H1 (cell line): ENCODE data around the gene HRH4. TPM values are rescaled to one million over a fixed set of nuclear protein-coding genes. Genes with fewer than 3 reads are reported as not detected.
A peak's percentile ranks its signal among the peaks of the same experiment; 100 is the strongest.

Experiments used
- CTCF ChIA-PET: fragments of 300-600 bp; sonication (Branson Sonifier 250); formaldehyde crosslinking; loops from one replicate; lab custom pipeline; 2021; ENCODE audit not compliant: partially characterized antibody; lab: Charles Lee
- POLR2A ChIA-PET: fragments of 300-600 bp; sonication (Branson Sonifier 250); formaldehyde crosslinking; loops from one replicate; lab custom pipeline; 2021; ENCODE audit warnings: inconsistent platforms; ENCODE audit not compliant: partially characterized antibody; lab: Charles Lee
- DNase-seq, 2 experiments: peaks; one replicate each; pipeline versions ENCODE4 v3.0.0 to v3.0.0-alpha.2; 2010 to 2022; ENCODE audit warnings: low spot score in 2 of 2, low read depth in 1 of 2, mixed read lengths in 1 of 2
- FAIRE-seq: peaks from 2 replicates; lab custom pipeline; 2011; peaks lifted over from hg19 to GRCh38; lab: Jason Lieb, UNC
- H2AFZ ChIP-seq: 2 replicates; pipeline ENCODE4 v1.8.1; 2012; ENCODE audit warnings: low read length, inconsistent platforms
- H2AK5ac ChIP-seq: 2 replicates; pipeline ENCODE4 v1.6.1; 2013; ENCODE audit warnings: low read depth, low read length
- H2BK120ac ChIP-seq: replicated peaks from 2 replicates; pipeline ENCODE3; 2013; ENCODE audit warnings: low read depth, low read length, inconsistent platforms
- H2BK12ac ChIP-seq: 2 replicates; pipeline ENCODE4 v1.6.1; 2013; ENCODE audit warnings: low read depth, low read length
- H2BK15ac ChIP-seq: 2 replicates; pipeline ENCODE4 v1.6.1; 2013; ENCODE audit warnings: low read length
- H2BK20ac ChIP-seq: 2 replicates; pipeline ENCODE4 v1.6.1; 2013; ENCODE audit warnings: low read length
- H2BK5ac ChIP-seq: 2 replicates; pipeline ENCODE4 v1.6.1; 2013; ENCODE audit warnings: low read depth, low read length
- H3K14ac ChIP-seq: 2 replicates; pipeline ENCODE4 v1.6.1; 2013; ENCODE audit warnings: inconsistent platforms; ENCODE audit not compliant: insufficient read length
- H3K18ac ChIP-seq: 2 replicates; pipeline ENCODE4 v1.6.1; 2013; ENCODE audit warnings: low read length; ENCODE audit errors: extremely low read depth
- H3K23ac ChIP-seq: 2 replicates; pipeline ENCODE4 v1.6.1; 2013; ENCODE audit warnings: inconsistent platforms; ENCODE audit not compliant: insufficient read length
- H3K23me2 ChIP-seq: 2 replicates; pipeline ENCODE4 v1.6.1; 2013; ENCODE audit warnings: low read depth, low read length
- H3K27ac ChIP-seq: 2 replicates; pipeline ENCODE4 v1.6.1; 2011; ENCODE audit warnings: low read depth, low read length, inconsistent platforms
- H3K27me3 ChIP-seq, 4 experiments: replicated peaks in 1 of 4; 1 replicate in 1 of 4; 2 replicates in 3 of 4; pipeline versions ENCODE4 v1.6.1 to v1.8.1; 2011 to 2013; ENCODE audit warnings: low read length in 3 of 4, mild to moderate bottlenecking in 3 of 4, inconsistent platforms in 2 of 4, mixed read lengths in 2 of 4, moderate library complexity in 1 of 4; ENCODE audit not compliant: control insufficient read depth in 3 of 4, insufficient read depth in 3 of 4; ENCODE audit errors: extremely low read depth in 1 of 4
- H3K36me3 ChIP-seq, 4 experiments: 2 replicates each; pipeline versions ENCODE4 v1.6.1 to v1.8.1; 2011 to 2013; ENCODE audit warnings: mild to moderate bottlenecking in 4 of 4, low read length in 3 of 4, moderate library complexity in 2 of 4, control low read depth in 1 of 4, inconsistent platforms in 1 of 4; ENCODE audit not compliant: insufficient read depth in 4 of 4, control insufficient read depth in 2 of 4
- H3K4ac ChIP-seq: replicated peaks from 2 replicates; pipeline ENCODE3; 2013; ENCODE audit warnings: low read length, low read depth, mixed read lengths, inconsistent platforms; ENCODE audit not compliant: insufficient read length
- H3K4me1 ChIP-seq, 4 experiments: replicated peaks in 1 of 4; 1 replicate in 1 of 4; 2 replicates in 3 of 4; pipeline versions ENCODE4 v1.6.1 to v1.8.1; 2011 to 2013; ENCODE audit warnings: low read length in 3 of 4, inconsistent platforms in 2 of 4, mixed read lengths in 1 of 4; ENCODE audit not compliant: insufficient read depth in 4 of 4, control insufficient read depth in 3 of 4
- H3K4me2 ChIP-seq, 2 experiments: 2 replicates each; pipeline versions ENCODE4 v1.6.1 to v1.8.1; 2011 to 2013; ENCODE audit warnings: low read depth in 2 of 2, low read length in 2 of 2, control low read depth in 1 of 2, inconsistent platforms in 1 of 2, mild to moderate bottlenecking in 1 of 2; ENCODE audit not compliant: insufficient read depth in 1 of 2
- H3K4me3 ChIP-seq, 4 experiments: fragments of 200-600, 300-600 bp in 1 of 4; sonication (generic), shearing (Covaris generic), sonication (Bioruptor Twin) in 1 of 4; 2 replicates each; pipeline versions ENCODE4 v1.5.1 to v1.8.1; 2011 to 2016; ENCODE audit warnings: low read length in 4 of 4, low read depth in 3 of 4, control low read depth in 2 of 4, inconsistent platforms in 2 of 4, mild to moderate bottlenecking in 2 of 4, mixed read lengths in 1 of 4, moderate library complexity in 1 of 4; ENCODE audit not compliant: insufficient read depth in 2 of 4; ENCODE audit errors: extremely low read depth in 1 of 4
- H3K56ac ChIP-seq: replicated peaks from 2 replicates; pipeline ENCODE3; 2013; ENCODE audit warnings: low read depth, mild to moderate bottlenecking, mixed read lengths, low read length, inconsistent platforms; ENCODE audit not compliant: insufficient read length
- H3K79me1 ChIP-seq: 2 replicates; pipeline ENCODE4 v1.6.1; 2013; ENCODE audit warnings: low read depth, low read length, control low read depth
- H3K79me2 ChIP-seq, 2 experiments: 2 replicates each; pipeline versions ENCODE4 v1.6.1 to v1.8.1; 2012 to 2013; ENCODE audit warnings: low read length in 2 of 2, mild to moderate bottlenecking in 2 of 2, inconsistent platforms in 1 of 2; ENCODE audit not compliant: insufficient read depth in 2 of 2, control insufficient read depth in 1 of 2
- H3K9ac ChIP-seq, 4 experiments: replicated peaks in 1 of 4; 1 replicate in 1 of 4; 2 replicates in 3 of 4; pipeline versions ENCODE4 v1.6.1 to v1.8.1; 2011 to 2013; ENCODE audit warnings: low read depth in 3 of 4, low read length in 3 of 4, control low read depth in 2 of 4, mild to moderate bottlenecking in 2 of 4, moderate library complexity in 2 of 4, inconsistent platforms in 1 of 4; ENCODE audit errors: extremely low read depth in 1 of 4
- H3K9me3 ChIP-seq, 2 experiments: 2 replicates each; pipeline versions ENCODE4 v1.6.1 to v1.8.1; 2012 to 2013; ENCODE audit warnings: mild to moderate bottlenecking in 2 of 2, moderate library complexity in 2 of 2, control low read depth in 1 of 2, inconsistent platforms in 1 of 2, low read depth in 1 of 2, low read length in 1 of 2, mixed read lengths in 1 of 2; ENCODE audit not compliant: insufficient read depth in 2 of 2
- H4K20me1 ChIP-seq, 2 experiments: replicated peaks in 1 of 2; 2 replicates each; pipeline versions ENCODE3 to v1.8.1; 2011 to 2013; ENCODE audit warnings: inconsistent platforms in 2 of 2, low read length in 2 of 2, mild to moderate bottlenecking in 1 of 2; ENCODE audit not compliant: insufficient read depth in 2 of 2, control insufficient read depth in 1 of 2
- H4K5ac ChIP-seq: 2 replicates; pipeline ENCODE4 v1.6.1; 2013; ENCODE audit warnings: low read length, low read depth, mixed read lengths, inconsistent platforms; ENCODE audit not compliant: insufficient read length
- H4K8ac ChIP-seq: 2 replicates; pipeline ENCODE4 v1.8.0; 2013; ENCODE audit warnings: mild to moderate bottlenecking, moderate library complexity, low read length, inconsistent platforms; ENCODE audit not compliant: insufficient read depth; ENCODE audit errors: extremely low read depth
- H4K91ac ChIP-seq: replicated peaks from 2 replicates; pipeline ENCODE3; 2013; ENCODE audit warnings: low read length, mixed read lengths, inconsistent platforms; ENCODE audit not compliant: insufficient read length
- BRCA1 ChIP-seq: IDR thresholded peaks from 2 replicates; pipeline ENCODE4 v1.6.1; 2012; ENCODE audit warnings: low read depth, low read length, improper control_type of control experiment
- CEBPB ChIP-seq: IDR thresholded peaks from 2 replicates; pipeline ENCODE4 v1.6.1; 2012; ENCODE audit warnings: low read depth, low read length
- HDAC6 ChIP-seq: IDR thresholded peaks from one replicate; pipeline ENCODE4 v1.7.1; 2012; ENCODE audit warnings: low read depth, mild to moderate bottlenecking, inconsistent platforms, low read length, moderate library complexity
- MAX ChIP-seq: IDR thresholded peaks from 2 replicates; pipeline ENCODE4 v1.6.1; 2012; ENCODE audit warnings: inconsistent platforms
- POU5F1 ChIP-seq: IDR thresholded peaks from 2 replicates; pipeline ENCODE4 v1.6.1; 2011; ENCODE audit warnings: low read depth, mild to moderate bottlenecking, low read length, moderate library complexity
- TCF12 ChIP-seq: IDR thresholded peaks from 2 replicates; pipeline ENCODE4 v1.6.1; 2011; ENCODE audit warnings: low read depth, mild to moderate bottlenecking, low read length
- WGBS, 2 experiments: shearing (Covaris generic) in 1 of 2; methylation state at CpG; one replicate each; pipeline versions ENCODE4 v1.1.6 to v1.1.7; 2013 to 2015; ENCODE audit warnings: low lambda C conversion rate in 2 of 2, mixed read lengths in 2 of 2, inconsistent platforms in 1 of 2, low coverage in 1 of 2, missing lambda C conversion rate in 1 of 2; ENCODE audit not compliant: insufficient replicate concordance in 2 of 2, insufficient coverage in 1 of 2, insufficient read length in 1 of 2; ENCODE audit errors: extremely low coverage in 1 of 2, missing lambda C conversion rate in 1 of 2; 5-methylcytosine and 5-hydroxymethylcytosine counted together
- polyA plus RNA-seq, 7 experiments: library from polyadenylated mRNA; depleted of rRNA in 3 of 7; stranded (reverse) in 5 of 7; unstranded in 2 of 7; fragments of >200 nt in 5 of 7; fragments of 200-250 nt in 2 of 7; gene quantifications; 1 replicate in 5 of 7; 2 replicates in 1 of 7; 4 replicates in 1 of 7; pipeline versions ENCODE4 v1.2.1 to v1.2.3, GENCODE V29; 2011 to 2013; ENCODE audit warnings: missing spikeins in 2 of 7, mixed read lengths in 2 of 7
- total RNA-seq: library from RNA; stranded (reverse); fragmentation: NEBNext Ultra II Directional; extraction: Animal tissue kit (Norgen Biotek cat#: 25700); gene quantifications from 2 replicates; pipeline ENCODE4 v1.2.1, GENCODE V29; 2021

The HRH4 gene
- total and polyA plus RNA-seq, 2 of the 8 experiments (the other 6 are each of a cell fraction or from before 2014, with no cell fraction given), result 0.03 TPM; not detected in 1

- Histone ChIP-seq H3K36me3 (no peaks in the 10 kb centered on the region), H2BK20ac (no peak overlapping the region), H4K91ac (no peak overlapping the region), H3K56ac (no peak overlapping the region), H3K23ac (no peak overlapping the region), H3K4me3 (no peak overlapping the region), H3K23me2 (no peaks in the 10 kb centered on the region), H3K9ac (no peak overlapping the region), H4K20me1 (no peaks in the 10 kb centered on the region), H3K79me2 (no peaks in the 10 kb centered on the region), H3K4me2 (no peak overlapping the region), H3K9me3 (peaks cover 0 to 3% of the 10 kb centered on the region in 2 experiments; a peak in 1 of 4 replicates), H2AFZ (no peak overlapping the region), H3K27me3 (no peaks in the 10 kb centered on the region), H3K4me1 (no peaks in the 10 kb centered on the region), H3K27ac (no peak overlapping the region), H3K18ac (no peak overlapping the region), H3K14ac (no peak overlapping the region), H2BK12ac (no peak overlapping the region), H2BK5ac (no peak overlapping the region), H2BK15ac (no peak overlapping the region), H2BK120ac (no peak overlapping the region), H2AK5ac (no peak overlapping the region), H3K79me1 (no peaks in the 10 kb centered on the region), H4K8ac (no peak overlapping the region), H4K5ac (no peak overlapping the region), H3K4ac (no peak overlapping the region)
- whole genome bisulfite sequencing, 2 experiments, result 96% methylated on average over 6 of the region's 6 CpGs; no CpG with 5 or more reads in 1 of the 2 experiments
- DNase-seq (no peak), FAIRE-seq (no peak)
- ChIA-PET POLR2A (interaction anchor here (1.8 kb wide), 1 partner anchor 11 kb away, joined by 4 read pairs; no protein-coding TSS in a partner anchor), CTCF (interaction anchor here (1.2 kb wide), 1 partner anchor 11 kb away, joined by 7 read pairs; no protein-coding TSS in a partner anchor)
- TF ChIP-seq MAX, result no peak
- TF ChIP-seq BRCA1, result no peak
- no peak for TF ChIP-seq HDAC6
- peak; percentile 33; the same call in 1 of the 2 replicates for TF ChIP-seq CEBPB
- no peak for TF ChIP-seq POU5F1
- no peak for TF ChIP-seq TCF12
These were observed 15.6 kb downstream of the HRH4 start for GRCh38 chr18:24475926-24476589.
